ENCODE data around the gene DNAJA3.
A peak's percentile ranks its signal among the peaks of the same experiment; 100 is the strongest.

DNAJA3 gene

DNA sequence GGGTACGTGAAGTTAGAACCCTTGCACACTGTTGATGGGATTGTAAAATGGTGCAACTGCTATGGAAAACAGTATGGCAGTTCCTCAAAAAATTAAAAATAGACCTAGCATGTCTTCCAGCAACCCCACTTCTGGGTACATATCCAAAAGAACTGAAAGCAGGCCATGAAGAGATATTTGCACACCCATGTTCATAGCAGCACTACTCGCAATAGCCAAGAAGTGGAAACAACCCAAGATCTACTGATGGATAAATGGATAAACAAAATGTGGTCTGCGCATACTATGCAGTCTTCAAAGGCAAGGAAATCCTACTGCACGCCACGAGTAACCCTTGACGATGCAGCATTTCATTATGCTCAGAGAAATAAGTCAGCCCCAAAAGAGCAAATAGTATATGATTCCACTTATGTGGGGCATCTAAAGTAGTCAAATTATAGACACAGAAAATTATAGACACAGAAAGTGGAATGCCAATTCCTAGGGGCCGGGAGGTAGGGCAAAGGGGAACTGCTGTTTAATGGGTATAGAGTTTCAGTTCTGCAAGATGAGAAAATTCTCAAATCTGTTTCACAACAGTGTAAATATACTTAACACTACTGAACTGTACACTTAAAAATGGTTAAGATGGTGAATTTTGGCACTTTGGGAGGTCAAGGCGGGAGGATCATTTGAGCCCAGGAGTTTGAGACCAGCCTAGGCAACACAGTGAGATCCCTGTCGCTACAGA is 26.5 kb upstream of the DNAJA3 start:
- no peak for DNase-seq (ENCODE audit: low read depth, low spot score)
- TF ChIP-seq, protein P1, sequence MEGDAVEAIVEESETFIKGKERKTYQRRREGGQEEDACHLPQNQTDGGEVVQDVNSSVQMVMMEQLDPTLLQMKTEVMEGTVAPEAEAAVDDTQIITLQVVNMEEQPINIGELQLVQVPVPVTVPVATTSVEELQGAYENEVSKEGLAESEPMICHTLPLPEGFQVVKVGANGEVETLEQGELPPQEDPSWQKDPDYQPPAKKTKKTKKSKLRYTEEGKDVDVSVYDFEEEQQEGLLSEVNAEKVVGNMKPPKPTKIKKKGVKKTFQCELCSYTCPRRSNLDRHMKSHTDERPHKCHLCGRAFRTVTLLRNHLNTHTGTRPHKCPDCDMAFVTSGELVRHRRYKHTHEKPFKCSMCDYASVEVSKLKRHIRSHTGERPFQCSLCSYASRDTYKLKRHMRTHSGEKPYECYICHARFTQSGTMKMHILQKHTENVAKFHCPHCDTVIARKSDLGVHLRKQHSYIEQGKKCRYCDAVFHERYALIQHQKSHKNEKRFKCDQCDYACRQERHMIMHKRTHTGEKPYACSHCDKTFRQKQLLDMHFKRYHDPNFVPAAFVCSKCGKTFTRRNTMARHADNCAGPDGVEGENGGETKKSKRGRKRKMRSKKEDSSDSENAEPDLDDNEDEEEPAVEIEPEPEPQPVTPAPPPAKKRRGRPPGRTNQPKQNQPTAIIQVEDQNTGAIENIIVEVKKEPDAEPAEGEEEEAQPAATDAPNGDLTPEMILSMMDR (IDR thresholded peaks at IDR 0.05; ENCODE audit: insufficient read depth, low read length, missing control alignments), result no peak
- POLR2A ChIA-PET, result no interaction called here

DNA sequence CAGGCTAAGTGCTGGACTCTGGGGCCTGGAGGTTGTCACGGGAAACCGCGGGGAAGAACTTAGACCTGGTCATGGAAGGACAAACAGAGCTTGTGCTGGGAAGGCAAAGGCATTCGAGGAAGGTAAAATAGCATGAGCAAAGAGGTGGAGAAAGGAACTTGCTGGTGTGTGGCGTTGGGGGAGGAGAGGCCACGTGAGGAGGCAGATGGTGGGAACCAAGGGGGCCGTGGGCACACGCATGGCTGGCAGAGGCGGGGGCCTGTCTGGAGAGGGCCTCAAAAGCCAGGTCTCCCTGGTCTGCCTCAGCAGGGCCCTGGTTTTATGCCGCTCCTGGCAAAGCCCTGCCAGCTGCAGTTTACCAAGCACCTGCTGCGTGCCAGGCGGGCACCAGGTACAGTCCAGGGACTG is 24.6 kb upstream of the DNAJA3 start:
- TF ChIP-seq, protein P1 (IDR thresholded peaks at IDR 0.05; ENCODE audit: insufficient read depth, low read length, missing control alignments), result no peak
- no peak overlapping the region for H3K4me3 ChIP-seq (ENCODE audit: low read depth, low read length)
- no peak for DNase-seq (ENCODE audit: low read depth, low spot score)
- ChIA-PET CTCF (interaction anchor here (0.6 to 9.3 kb wide), 14 partner anchors 14 to 202 kb away, joined by 3 to 389 read pairs (median 46); partner anchors contain the start of genes CORO7, PAM16 and VASN), POLR2A (no interaction called here)

More for the DNA sequence above, 26.5 kb upstream of the DNAJA3 start:
- CTCF ChIA-PET, result interaction anchor here (1.1 to 9.3 kb wide), 10 partner anchors 15 to 200 kb away, joined by 3 to 389 read pairs (median 134); partner anchors contain the start of genes CORO7, PAM16 and VASN
- H3K4me3 ChIP-seq (ENCODE audit: low read depth, low read length), result no peak overlapping the region

DNA sequence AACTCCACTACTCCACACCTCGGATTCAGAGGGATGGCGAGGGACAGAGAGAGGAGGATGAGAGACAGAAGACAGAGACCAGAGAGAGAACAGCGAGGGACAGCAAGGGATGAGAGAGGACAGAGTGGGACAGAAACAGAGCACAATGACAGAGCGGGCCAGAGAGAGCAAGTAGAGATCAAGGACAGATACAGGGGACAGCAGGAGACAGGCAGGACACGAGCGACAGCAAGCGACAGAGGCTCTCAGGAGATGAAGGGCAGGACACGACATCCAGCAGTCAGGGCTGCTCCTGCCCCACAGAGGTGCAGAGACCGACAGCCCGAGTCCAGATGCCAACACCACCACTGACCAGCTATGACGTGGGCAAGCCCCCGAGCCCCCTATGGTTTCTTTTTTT is 24.2 kb upstream of the DNAJA3 start:
- TF ChIP-seq, protein P1 (IDR thresholded peaks at IDR 0.05; ENCODE audit: insufficient read depth, low read length, missing control alignments), result no peak
- CTCF ChIA-PET, result interaction anchor here (1.1 to 9.3 kb wide), 29 partner anchors 13 to 419 kb away, joined by 3 to 389 read pairs (median 9); partner anchors contain the start of genes CORO7, PAM16, TFAP4 and VASN
- POLR2A ChIA-PET, result no interaction called here
- no peak overlapping the region for H3K4me3 ChIP-seq (ENCODE audit: low read depth, low read length)
- DNase-seq (ENCODE audit: low read depth, low spot score), result no peak

DNA sequence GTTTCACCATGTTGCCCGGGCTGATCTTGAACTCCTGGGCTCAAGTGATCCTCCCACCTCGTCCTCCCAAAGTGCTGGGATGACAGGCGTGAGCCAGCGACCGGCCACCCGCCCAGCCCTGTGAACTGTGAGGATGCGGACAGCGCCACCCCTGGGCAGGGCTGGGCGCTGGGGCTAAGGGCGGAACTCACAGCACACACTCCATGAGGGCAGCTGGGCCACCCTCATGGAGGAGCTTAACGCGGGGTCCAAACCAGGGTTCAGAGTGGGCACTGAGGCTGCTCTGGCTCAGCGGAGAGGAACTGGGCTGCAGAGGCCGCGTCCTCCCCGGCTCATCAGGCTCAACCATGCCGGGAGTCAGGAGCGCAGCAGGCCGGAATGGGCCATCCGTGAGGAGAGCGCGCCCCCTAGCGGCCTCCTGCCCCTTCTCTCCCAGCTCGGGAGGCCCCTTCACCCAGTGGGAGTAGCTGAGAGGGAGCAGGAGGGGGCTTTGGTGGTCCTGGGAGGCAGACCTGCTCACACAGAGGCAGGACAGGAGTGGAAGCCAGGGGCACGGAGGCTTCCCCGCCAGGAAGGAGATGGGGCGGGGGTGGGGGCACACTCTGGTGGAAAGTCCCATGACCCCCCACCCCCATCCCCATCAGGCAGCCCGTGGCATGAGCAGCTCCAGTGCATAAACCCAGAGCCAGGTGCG is 23.1 kb upstream of the DNAJA3 start:
- no peak for DNase-seq (ENCODE audit: low read depth, low spot score)
- H3K4me3 ChIP-seq (ENCODE audit: low read depth, low read length), result peak overlapping the region; percentile 15
- TF ChIP-seq, protein P1 (IDR thresholded peaks at IDR 0.05; ENCODE audit: insufficient read depth, low read length, missing control alignments), result peak; percentile 90
- POLR2A ChIA-PET, result interaction anchor here (1.0 to 1.9 kb wide), 3 partner anchors 10 to 51 kb away, joined by 3 to 10 read pairs (median 5); no protein-coding TSS in a partner anchor
- CTCF ChIA-PET, result interaction anchor here (0.6 to 9.3 kb wide), 49 partner anchors 12 to 524 kb away, joined by 3 to 389 read pairs (median 5); partner anchors contain the start of genes CORO7, PAM16, TFAP4 and VASN

DNA sequence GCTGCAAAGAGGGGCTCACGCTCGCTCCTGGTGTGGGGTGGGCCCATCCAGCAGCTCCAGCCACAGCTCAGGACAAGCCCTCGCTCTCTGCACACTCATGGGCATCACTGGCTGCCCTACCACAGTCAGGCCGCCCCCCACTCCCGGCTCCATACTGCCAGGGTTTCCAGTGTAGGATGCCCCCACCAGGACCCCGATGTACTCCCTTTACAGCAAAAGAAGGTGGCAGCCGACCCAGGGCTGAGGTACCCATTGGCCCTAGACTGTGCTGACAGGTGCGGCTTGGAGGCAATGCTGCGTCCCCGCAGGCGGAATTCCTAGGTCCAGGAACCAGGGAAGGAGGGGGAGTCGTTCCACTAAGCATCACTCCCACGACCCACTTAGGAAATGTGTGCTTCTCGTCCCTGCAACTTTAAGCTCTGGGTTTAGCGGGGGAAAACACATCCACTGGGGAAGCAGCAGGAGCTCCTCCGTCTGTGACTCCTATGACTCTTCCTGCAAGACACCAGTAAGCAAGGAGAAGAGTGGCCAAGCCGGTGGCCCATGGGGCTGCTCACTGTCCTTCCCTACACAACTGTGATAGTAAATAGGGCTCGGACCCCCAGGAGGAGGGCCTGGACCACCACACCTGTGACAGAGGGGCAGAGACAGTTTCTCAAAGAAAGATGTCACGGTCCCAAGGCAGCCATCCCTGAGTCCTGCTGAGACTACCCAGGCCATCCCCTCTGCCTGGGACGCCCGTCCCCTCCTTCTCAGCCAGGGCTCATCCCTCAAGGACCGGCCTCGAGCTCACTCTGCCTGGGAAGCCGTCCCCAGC is 22.3 kb upstream of the DNAJA3 start:
- POLR2A ChIA-PET, result interaction anchor here (1.0 to 1.9 kb wide), 3 partner anchors 11 to 51 kb away, joined by 3 to 10 read pairs (median 5); no protein-coding TSS in a partner anchor
- H3K4me3 ChIP-seq (ENCODE audit: low read depth, low read length), result no peak overlapping the region
- DNase-seq (ENCODE audit: low read depth, low spot score), result no peak
- CTCF ChIA-PET, result interaction anchor here (0.6 to 9.3 kb wide), 44 partner anchors 12 to 525 kb away, joined by 3 to 389 read pairs (median 6); partner anchors contain the start of genes CORO7, PAM16, TFAP4 and VASN
- TF ChIP-seq, protein P1 (IDR thresholded peaks at IDR 0.05; ENCODE audit: insufficient read depth, low read length, missing control alignments), result no peak

All from AG04449 (cell line).